Measurements from ENCODE around the gene AMN. TPM values are rescaled to one million over a fixed set of nuclear protein-coding genes. Genes with fewer than 3 reads are reported as not detected.

The AMN gene
- total RNA-seq, 1 experiment from 2014 or later: 21.8 TPM

DNA sequence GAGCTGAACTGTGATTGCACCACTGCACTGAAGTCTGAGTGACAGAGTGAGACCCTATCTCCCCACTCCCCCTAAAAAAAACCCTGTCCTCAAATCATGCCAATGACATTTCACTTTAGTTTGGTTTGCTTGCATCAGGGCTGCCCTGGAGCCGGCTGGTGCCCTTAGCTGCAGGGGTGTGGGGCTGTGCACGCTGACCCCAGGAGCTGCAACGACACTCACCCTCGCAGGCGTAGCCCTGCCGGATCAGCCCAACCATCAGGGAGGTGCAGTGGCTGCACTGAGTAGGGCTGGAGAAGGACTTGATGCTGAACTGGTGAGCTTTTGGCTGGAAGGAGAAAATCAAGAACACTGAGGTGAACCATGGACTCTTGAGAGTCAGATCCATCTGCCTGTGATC is 29.8 kb downstream of the AMN start:
- no peak for DNase-seq
- ChIA-PET POLR2A (ENCODE audit: unreplicated experiment) (no interaction called here), CTCF (no interaction called here)
- H4K20me1 ChIP-seq (ENCODE audit: insufficient read depth): peaks cover 8% of the 10 kb centered on the region
- TF ChIP-seq, protein P1, sequence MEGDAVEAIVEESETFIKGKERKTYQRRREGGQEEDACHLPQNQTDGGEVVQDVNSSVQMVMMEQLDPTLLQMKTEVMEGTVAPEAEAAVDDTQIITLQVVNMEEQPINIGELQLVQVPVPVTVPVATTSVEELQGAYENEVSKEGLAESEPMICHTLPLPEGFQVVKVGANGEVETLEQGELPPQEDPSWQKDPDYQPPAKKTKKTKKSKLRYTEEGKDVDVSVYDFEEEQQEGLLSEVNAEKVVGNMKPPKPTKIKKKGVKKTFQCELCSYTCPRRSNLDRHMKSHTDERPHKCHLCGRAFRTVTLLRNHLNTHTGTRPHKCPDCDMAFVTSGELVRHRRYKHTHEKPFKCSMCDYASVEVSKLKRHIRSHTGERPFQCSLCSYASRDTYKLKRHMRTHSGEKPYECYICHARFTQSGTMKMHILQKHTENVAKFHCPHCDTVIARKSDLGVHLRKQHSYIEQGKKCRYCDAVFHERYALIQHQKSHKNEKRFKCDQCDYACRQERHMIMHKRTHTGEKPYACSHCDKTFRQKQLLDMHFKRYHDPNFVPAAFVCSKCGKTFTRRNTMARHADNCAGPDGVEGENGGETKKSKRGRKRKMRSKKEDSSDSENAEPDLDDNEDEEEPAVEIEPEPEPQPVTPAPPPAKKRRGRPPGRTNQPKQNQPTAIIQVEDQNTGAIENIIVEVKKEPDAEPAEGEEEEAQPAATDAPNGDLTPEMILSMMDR (conservative IDR thresholded peaks at IDR 0.05): no peak
- no peak for TF ChIP-seq EZH2 (IDR thresholded peaks at IDR 0.05; ENCODE audit: low read depth)
- peaks cover 69% of the 10 kb centered on the region for H3K36me3 ChIP-seq (ENCODE audit: low read depth)
- no peaks in the 10 kb centered on the region for H3K9me3 ChIP-seq (ENCODE audit: insufficient read depth, low read depth)
- no peaks in the 10 kb centered on the region for H3K4me1 ChIP-seq (replicated peaks; ENCODE audit: insufficient read depth)
- no TSS peak for BruUV-seq (replicated peaks)
- intact Hi-C loops (cut with micrococcal nuclease; ENCODE audit: unreplicated experiment): no loop called here
- H3K4me3 ChIP-seq: no peak overlapping the region
- H3K9me2 ChIP-seq (ENCODE audit: insufficient read depth): no peaks in the 10 kb centered on the region
- no peaks in the 10 kb centered on the region for H3K27me3 ChIP-seq (ENCODE audit: insufficient read depth, low read depth)
- no peak overlapping the region for H3K4me2 ChIP-seq
- H3F3A ChIP-seq (ENCODE audit: insufficient read depth, low read depth): peaks cover 12% of the 10 kb centered on the region; the same call in 1 of the 2 replicates
- H3K27ac ChIP-seq: no peak overlapping the region
- H3K79me2 ChIP-seq (ENCODE audit: low read depth): no peaks in the 10 kb centered on the region
- H2AFZ ChIP-seq: no peak overlapping the region

- CTCF ChIA-PET: no interaction called here
- no peak overlapping the region for H2AFZ ChIP-seq
- POLR2A ChIA-PET (ENCODE audit: unreplicated experiment): no interaction called here
- H3K79me2 ChIP-seq (ENCODE audit: low read depth): no peaks in the 10 kb centered on the region
- H3K27ac ChIP-seq: no peak overlapping the region
- peaks cover 8% of the 10 kb centered on the region for H4K20me1 ChIP-seq (ENCODE audit: insufficient read depth)
- no TSS peak for BruUV-seq (replicated peaks)
- H3K36me3 ChIP-seq (ENCODE audit: low read depth): peaks cover 69% of the 10 kb centered on the region
- no peaks in the 10 kb centered on the region for H3K9me2 ChIP-seq (ENCODE audit: insufficient read depth)
- intact Hi-C loops (cut with micrococcal nuclease; ENCODE audit: unreplicated experiment): no loop called here
- no peak overlapping the region for H3K4me3 ChIP-seq
- no peaks in the 10 kb centered on the region for H3K9me3 ChIP-seq (ENCODE audit: insufficient read depth, low read depth)
- TF ChIP-seq EZH2 (IDR thresholded peaks at IDR 0.05; ENCODE audit: low read depth): no peak
- TF ChIP-seq, protein P1 (conservative IDR thresholded peaks at IDR 0.05): no peak
- no peaks in the 10 kb centered on the region for H3K4me1 ChIP-seq (replicated peaks; ENCODE audit: insufficient read depth)
- H3K27me3 ChIP-seq (ENCODE audit: insufficient read depth, low read depth): no peaks in the 10 kb centered on the region
- H3K4me2 ChIP-seq: no peak overlapping the region
- no peak for DNase-seq
- H3F3A ChIP-seq (ENCODE audit: insufficient read depth, low read depth): peaks cover 11% of the 10 kb centered on the region; the same call in 1 of the 2 replicates
Measured at GRCh38 chr14:102953100-102953499, 30.6 kb downstream of the AMN start.

DNA sequence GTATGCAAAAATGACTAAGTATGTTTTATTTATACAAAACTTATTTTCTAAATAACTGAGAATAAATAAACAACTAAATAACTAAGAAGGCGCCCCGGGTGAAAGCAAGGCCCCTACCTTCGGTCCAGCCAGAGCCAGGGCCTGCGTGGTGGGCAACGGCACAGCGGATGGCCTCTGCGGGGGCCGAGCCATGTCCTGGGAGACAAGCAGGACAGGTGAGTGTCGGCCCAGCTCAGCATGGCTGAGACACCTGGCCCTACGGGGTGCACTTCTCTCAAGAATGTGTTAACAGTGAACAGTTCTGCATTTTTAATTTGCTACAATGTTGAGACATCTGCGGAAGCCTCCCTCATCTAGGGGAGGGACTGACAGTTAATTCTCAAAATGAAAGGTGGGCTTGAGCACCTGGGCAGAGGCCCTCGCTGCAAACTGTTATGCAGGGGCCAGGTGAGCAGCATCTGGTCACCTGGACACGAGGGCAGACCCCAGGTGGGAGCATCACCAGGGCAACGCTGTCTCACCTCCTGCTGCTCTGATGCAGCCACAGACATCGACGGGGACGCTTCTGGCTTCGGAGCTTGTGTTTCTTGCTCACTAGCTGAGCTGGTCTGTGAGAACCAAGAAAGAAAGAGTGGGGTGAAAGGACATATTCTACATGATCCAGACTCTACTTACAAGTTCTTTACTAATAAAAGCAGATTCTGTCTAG is 31.8 kb downstream of the AMN start:
- no TSS peak for BruUV-seq (replicated peaks)
- CTCF ChIA-PET: interaction anchor here (0.6 kb wide), 1 partner anchor 512 kb away, joined by 3 read pairs; no protein-coding TSS in a partner anchor
- Histone ChIP-seq H4K20me1 (ENCODE audit: insufficient read depth) (peaks cover 11% of the 10 kb centered on the region), H3K4me3 (no peak overlapping the region), H3K4me2 (no peak overlapping the region), H2AFZ (no peak overlapping the region), H3K27me3 (ENCODE audit: insufficient read depth, low read depth) (no peaks in the 10 kb centered on the region), H3K4me1 (replicated peaks; ENCODE audit: insufficient read depth) (no peaks in the 10 kb centered on the region), H3K9me3 (ENCODE audit: insufficient read depth, low read depth) (no peaks in the 10 kb centered on the region), H3K9me2 (ENCODE audit: insufficient read depth) (no peaks in the 10 kb centered on the region), H3K79me2 (ENCODE audit: low read depth) (no peaks in the 10 kb centered on the region), H3K36me3 (ENCODE audit: low read depth) (peaks cover 71% of the 10 kb centered on the region), H3F3A (ENCODE audit: insufficient read depth, low read depth) (peaks cover 13% of the 10 kb centered on the region), H3K27ac (no peak overlapping the region)
- no peak for DNase-seq
- TF ChIP-seq EZH2 (IDR thresholded peaks at IDR 0.05; ENCODE audit: low read depth): no peak
- TF ChIP-seq, protein P1 (conservative IDR thresholded peaks at IDR 0.05): no peak
- POLR2A ChIA-PET (ENCODE audit: unreplicated experiment): no interaction called here
- intact Hi-C loops (cut with micrococcal nuclease; ENCODE audit: unreplicated experiment): no loop called here
